HL-60 (cell line): ENCODE data around the gene PRR4.

Experiments used
- CTCF ChIP-seq: IDR thresholded peaks from one replicate; pipeline ENCODE4 v1.5.1; 2011; ENCODE audit warnings: low read length, control low read depth, inconsistent platforms; ENCODE audit not compliant: insufficient read depth
- POLR2AphosphoS5 ChIP-seq: IDR thresholded peaks from 2 replicates; pipeline ENCODE4 v1.6.1; 2012; ENCODE audit warnings: low read depth
- REST ChIP-seq: IDR thresholded peaks from 2 replicates; pipeline ENCODE4 v1.6.1; 2012; ENCODE audit warnings: low read depth; ENCODE audit not compliant: insufficient replicate concordance

- no peak for TF ChIP-seq CTCF
- TF ChIP-seq REST, result no peak
- TF ChIP-seq POLR2AphosphoS5, result no peak
These were observed 24.3 kb downstream of the PRR4 start for GRCh38 chr12:10824957-10825356.
